ENCODE results near the gene MYNN. TPM values are rescaled to one million over a fixed set of nuclear protein-coding genes. Genes with fewer than 3 reads are reported as not detected.

MYNN gene
- polyA plus RNA-seq, 4 donors, result 7.5 to 17.5 (median 10.9) TPM

GRCh38 chr3:169769287-169770181, 3.7 kb upstream of the MYNN start, which contains the start of gene ACTRT3:
Gene ACTRT3 (minus strand): TSS chr3:169769561. CDS start chr3:169769520, 41 bp downstream.
- 0 to 2% (median 2%) methylated on average over 43 to 51 of the region's 51 CpGs for WGBS, 3 donors
- peak within 1 kb of the TSS; percentile 75 to 92 (median 92) for H3K27ac ChIP-seq (ENCODE audit: low read depth in 1 of 3, low read length in 2 of 3)
- H3K9me3 ChIP-seq (ENCODE audit: control insufficient read depth in 2 of 2, insufficient read depth in 1 of 2, low read depth in 1 of 2, low read length in 1 of 2), result peaks cover 0 to 7% of the 10 kb centered on the region in 2 donors
- no peaks in the 10 kb centered on the region for H3K27me3 ChIP-seq (ENCODE audit: control insufficient read depth in 3 of 3, insufficient read depth in 3 of 3, low read length in 3 of 3)
- H3K4me1 ChIP-seq (ENCODE audit: control insufficient read depth in 3 of 3, insufficient read depth in 2 of 3, low read depth in 1 of 3, low read length in 2 of 3), result peaks cover 0 to 6% (median 0%) of the 10 kb centered on the region in 3 donors
- FAIRE-seq (no peak), DNase-seq (peak; percentile 75 to 92)
- peaks cover 0 to 3% (median 2%) of the 10 kb centered on the region in 3 donors for H3K36me3 ChIP-seq (ENCODE audit: control insufficient read depth in 3 of 3, insufficient read depth in 2 of 3, low read depth in 1 of 3, low read length in 3 of 3)
- H3K4me3 ChIP-seq (ENCODE audit: low read depth in 1 of 3, low read length in 3 of 3), result peak within 1 kb of the TSS; percentile 16 to 61 (median 57)

- FAIRE-seq, result no peak
- peak; percentile 87 to 93 for DNase-seq
- Histone ChIP-seq H3K4me1 (ENCODE audit: control insufficient read depth in 3 of 3, insufficient read depth in 2 of 3, low read depth in 1 of 3, low read length in 2 of 3) (peaks cover 0 to 6% (median 4%) of the 10 kb centered on the region in 3 donors), H3K27me3 (ENCODE audit: control insufficient read depth in 3 of 3, insufficient read depth in 3 of 3, low read length in 3 of 3) (no peaks in the 10 kb centered on the region), H3K4me3 (ENCODE audit: low read depth in 1 of 3, low read length in 3 of 3) (peak overlapping the region; percentile 22 to 90 (median 59)), H3K36me3 (ENCODE audit: control insufficient read depth in 3 of 3, insufficient read depth in 2 of 3, low read depth in 1 of 3, low read length in 3 of 3) (peaks cover 0 to 5% (median 2%) of the 10 kb centered on the region in 3 donors), H3K9me3 (ENCODE audit: control insufficient read depth in 2 of 2, insufficient read depth in 1 of 2, low read depth in 1 of 2, low read length in 1 of 2) (no peaks in the 10 kb centered on the region), H3K27ac (ENCODE audit: low read depth in 1 of 3, low read length in 2 of 3) (peak overlapping the region; percentile 96 to 99 (median 97))
- WGBS, 3 donors, result 0% methylated on average over 27 of the region's 27 CpGs
Measured at GRCh38 chr3:169771497-169772304, 1.5 kb upstream of the MYNN start.

- no peak for FAIRE-seq
Measured at GRCh38 chr3:169772305-169772896, 795 bp upstream of the MYNN start.

GRCh38 chr3:169774186-169774585, 990 bp downstream of the MYNN start:
- DNase-seq (no peak), FAIRE-seq (no peak)
- peak overlapping the region in 2 of 3 donors; percentile 59 to 90 for H3K4me3 ChIP-seq (ENCODE audit: low read depth in 1 of 3, low read length in 3 of 3)
- H3K4me1 ChIP-seq (ENCODE audit: control insufficient read depth in 3 of 3, insufficient read depth in 2 of 3, low read depth in 1 of 3, low read length in 2 of 3), result peaks cover 0 to 6% (median 4%) of the 10 kb centered on the region in 3 donors
- peak overlapping the region in 2 of 3 donors; percentile 48 to 99 for H3K27ac ChIP-seq (ENCODE audit: low read depth in 1 of 3, low read length in 2 of 3)
- 14 to 44% (median 32%) methylated on average over 5 of the region's 5 CpGs for WGBS, 3 donors
- peaks cover 4 to 10% (median 8%) of the 10 kb centered on the region in 3 donors for H3K36me3 ChIP-seq (ENCODE audit: control insufficient read depth in 3 of 3, insufficient read depth in 2 of 3, low read depth in 1 of 3, low read length in 3 of 3)
- H3K9me3 ChIP-seq (ENCODE audit: control insufficient read depth in 2 of 2, insufficient read depth in 1 of 2, low read depth in 1 of 2, low read length in 1 of 2), result no peaks in the 10 kb centered on the region
- H3K27me3 ChIP-seq (ENCODE audit: control insufficient read depth in 3 of 3, insufficient read depth in 3 of 3, low read length in 3 of 3), result no peaks in the 10 kb centered on the region

More at GRCh38 chr3:169772305-169772896, 795 bp upstream of the MYNN start:
- 0 to 1% (median 0%) methylated on average over 15 of the region's 15 CpGs for WGBS, 3 donors
- Histone ChIP-seq H3K9me3 (ENCODE audit: control insufficient read depth in 2 of 2, insufficient read depth in 1 of 2, low read depth in 1 of 2, low read length in 1 of 2) (no peaks in the 10 kb centered on the region), H3K4me1 (ENCODE audit: control insufficient read depth in 3 of 3, insufficient read depth in 2 of 3, low read depth in 1 of 3, low read length in 2 of 3) (peaks cover 0 to 6% (median 4%) of the 10 kb centered on the region in 3 donors), H3K27ac (ENCODE audit: low read depth in 1 of 3, low read length in 2 of 3) (peak overlapping the region; percentile 96 to 99 (median 97)), H3K27me3 (ENCODE audit: control insufficient read depth in 3 of 3, insufficient read depth in 3 of 3, low read length in 3 of 3) (no peaks in the 10 kb centered on the region), H3K4me3 (ENCODE audit: low read depth in 1 of 3, low read length in 3 of 3) (peak overlapping the region; percentile 59 to 90 (median 83)), H3K36me3 (ENCODE audit: control insufficient read depth in 3 of 3, insufficient read depth in 2 of 3, low read depth in 1 of 3, low read length in 3 of 3) (peaks cover 0 to 6% (median 2%) of the 10 kb centered on the region in 3 donors)
- peak; percentile 67 to 88 for DNase-seq

GRCh38 chr3:169777822-169778221, 4.6 kb downstream of the MYNN start:
- Histone ChIP-seq H3K27me3 (ENCODE audit: control insufficient read depth in 3 of 3, insufficient read depth in 3 of 3, low read length in 3 of 3) (no peaks in the 10 kb centered on the region), H3K4me1 (ENCODE audit: control insufficient read depth in 3 of 3, insufficient read depth in 2 of 3, low read depth in 1 of 3, low read length in 2 of 3) (peaks cover 0 to 6% (median 4%) of the 10 kb centered on the region in 3 donors), H3K36me3 (ENCODE audit: control insufficient read depth in 3 of 3, insufficient read depth in 2 of 3, low read depth in 1 of 3, low read length in 3 of 3) (peaks cover 13 to 18% (median 14%) of the 10 kb centered on the region in 3 donors), H3K4me3 (ENCODE audit: low read depth in 1 of 3, low read length in 3 of 3) (no peak overlapping the region), H3K9me3 (ENCODE audit: control insufficient read depth in 2 of 2, insufficient read depth in 1 of 2, low read depth in 1 of 2, low read length in 1 of 2) (no peaks in the 10 kb centered on the region), H3K27ac (ENCODE audit: low read depth in 1 of 3, low read length in 2 of 3) (no peak overlapping the region)
- DNase-seq (no peak), FAIRE-seq (no peak)
- 73 to 89% (median 84%) methylated on average over 4 of the region's 4 CpGs for WGBS, 3 donors

GRCh38 chr3:169780742-169781141, 7.5 kb downstream of the MYNN start:
- Histone ChIP-seq H3K27ac (ENCODE audit: low read depth in 1 of 3, low read length in 2 of 3) (no peak overlapping the region), H3K4me3 (ENCODE audit: low read depth in 1 of 3, low read length in 3 of 3) (no peak overlapping the region), H3K4me1 (ENCODE audit: control insufficient read depth in 3 of 3, insufficient read depth in 2 of 3, low read depth in 1 of 3, low read length in 2 of 3) (no peaks in the 10 kb centered on the region), H3K36me3 (ENCODE audit: control insufficient read depth in 3 of 3, insufficient read depth in 2 of 3, low read depth in 1 of 3, low read length in 3 of 3) (peaks cover 13 to 18% (median 17%) of the 10 kb centered on the region in 3 donors), H3K9me3 (ENCODE audit: control insufficient read depth in 2 of 2, insufficient read depth in 1 of 2, low read depth in 1 of 2, low read length in 1 of 2) (no peaks in the 10 kb centered on the region), H3K27me3 (ENCODE audit: control insufficient read depth in 3 of 3, insufficient read depth in 3 of 3, low read length in 3 of 3) (no peaks in the 10 kb centered on the region)
- peak in 1 of 2 donors; percentile 19 for DNase-seq
- FAIRE-seq, result no peak
- 55 to 63% (median 58%) methylated on average over 2 of the region's 2 CpGs for WGBS, 3 donors

GRCh38 chr3:169781209-169781855, 8.1 kb downstream of the MYNN start:
- Histone ChIP-seq H3K4me1 (ENCODE audit: control insufficient read depth in 3 of 3, insufficient read depth in 2 of 3, low read depth in 1 of 3, low read length in 2 of 3) (no peaks in the 10 kb centered on the region), H3K27ac (ENCODE audit: low read depth in 1 of 3, low read length in 2 of 3) (no peak overlapping the region), H3K27me3 (ENCODE audit: control insufficient read depth in 3 of 3, insufficient read depth in 3 of 3, low read length in 3 of 3) (no peaks in the 10 kb centered on the region), H3K36me3 (ENCODE audit: control insufficient read depth in 3 of 3, insufficient read depth in 2 of 3, low read depth in 1 of 3, low read length in 3 of 3) (peaks cover 13 to 22% (median 17%) of the 10 kb centered on the region in 3 donors), H3K9me3 (ENCODE audit: control insufficient read depth in 2 of 2, insufficient read depth in 1 of 2, low read depth in 1 of 2, low read length in 1 of 2) (no peaks in the 10 kb centered on the region), H3K4me3 (ENCODE audit: low read depth in 1 of 3, low read length in 3 of 3) (no peak overlapping the region)
- DNase-seq (no peak), FAIRE-seq (no peak)
- WGBS, 3 donors, result 75 to 81% (median 79%) methylated on average over 4 of the region's 4 CpGs
